Dendritic cell treated with granulocyte-macrophage colony-stimulating factor and Interleukin-4, amounts not matched to agents 40 ng/mL and 50 ng/mL, for 4 days (primary cell): ENCODE results near the gene NFASC.

Experiments used
- H3K27ac Mint-ChIP-seq: one replicate; pipeline ENCODE4 v1.8.0; 2022; ENCODE audit warnings: mild to moderate bottlenecking, mixed read lengths
- H3K27me3 Mint-ChIP-seq: one replicate; pipeline ENCODE4 v1.8.0; 2022; ENCODE audit warnings: mild to moderate bottlenecking, mixed read lengths
- H3K36me3 Mint-ChIP-seq: one replicate; pipeline ENCODE4 v1.8.0; 2022; ENCODE audit warnings: low read depth, mixed read lengths
- H3K4me1 Mint-ChIP-seq: one replicate; pipeline ENCODE4 v1.8.0; 2022; ENCODE audit warnings: low read depth, mixed read lengths
- H3K4me3 Mint-ChIP-seq: one replicate; pipeline ENCODE4 v1.8.0; 2022; ENCODE audit warnings: mild to moderate bottlenecking, moderate library complexity, mixed read lengths
- H3K9me3 Mint-ChIP-seq: one replicate; pipeline ENCODE4 v1.8.0; 2022; ENCODE audit warnings: mixed read lengths
- intact Hi-C: fragments of 100-400 bp; cut with micrococcal nuclease; formaldehyde crosslinking; loops from one replicate; pipeline ENCODE4 v1.15.0; 2022

Gene NFASC

GRCh38 chr1:204917802-204918201 lies 47.1 kb downstream of the NFASC start:
- intact Hi-C loops, result no loop called here
- peaks cover 6% of the 10 kb centered on the region for H3K27me3 Mint-ChIP-seq
- H3K4me1 Mint-ChIP-seq, result no peaks in the 10 kb centered on the region
- H3K36me3 Mint-ChIP-seq, result no peaks in the 10 kb centered on the region
- H3K9me3 Mint-ChIP-seq, result no peaks in the 10 kb centered on the region
- H3K4me3 Mint-ChIP-seq, result no peak overlapping the region
- no peak overlapping the region for H3K27ac Mint-ChIP-seq

DNA sequence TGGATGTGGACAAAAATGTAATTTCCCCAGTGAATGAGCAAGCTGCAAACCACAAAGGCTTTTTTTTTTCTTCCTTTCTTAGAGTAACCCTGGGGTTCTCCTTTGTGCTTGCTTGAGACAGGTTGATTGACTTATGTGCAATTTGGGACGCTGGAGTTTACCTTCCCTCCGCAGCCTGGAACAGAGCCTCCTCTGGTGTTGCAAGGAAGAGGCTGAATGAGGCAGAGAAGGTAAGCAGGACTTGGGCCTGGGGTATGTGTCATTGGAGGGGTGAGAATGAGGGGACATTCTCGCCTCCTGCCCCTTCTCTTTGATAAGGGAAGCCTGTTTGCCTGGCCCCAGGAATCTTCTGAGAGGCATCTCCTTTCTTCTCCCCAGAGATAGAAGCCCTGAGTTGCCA lies 49.8 kb downstream of the NFASC start:
- Mint-ChIP-seq H3K27me3 (peaks cover 15% of the 10 kb centered on the region), H3K4me1 (no peaks in the 10 kb centered on the region), H3K9me3 (no peaks in the 10 kb centered on the region), H3K4me3 (no peak overlapping the region), H3K36me3 (no peaks in the 10 kb centered on the region), H3K27ac (no peak overlapping the region)
- intact Hi-C loops, result no loop called here

GRCh38 chr1:204920967-204921366 lies 50.3 kb downstream of the NFASC start:
- no peak overlapping the region for H3K4me3 Mint-ChIP-seq
- H3K36me3 Mint-ChIP-seq, result no peaks in the 10 kb centered on the region
- H3K27ac Mint-ChIP-seq, result no peak overlapping the region
- peaks cover 17% of the 10 kb centered on the region for H3K27me3 Mint-ChIP-seq
- H3K4me1 Mint-ChIP-seq, result no peaks in the 10 kb centered on the region
- intact Hi-C loops, result no loop called here
- no peaks in the 10 kb centered on the region for H3K9me3 Mint-ChIP-seq

GRCh38 chr1:204921855-204922516 lies 51.3 kb downstream of the NFASC start:
- Mint-ChIP-seq H3K9me3 (no peaks in the 10 kb centered on the region), H3K27ac (no peak overlapping the region), H3K4me1 (no peaks in the 10 kb centered on the region), H3K27me3 (peaks cover 16% of the 10 kb centered on the region), H3K36me3 (no peaks in the 10 kb centered on the region), H3K4me3 (no peak overlapping the region)
- intact Hi-C loops, result no loop called here

DNA sequence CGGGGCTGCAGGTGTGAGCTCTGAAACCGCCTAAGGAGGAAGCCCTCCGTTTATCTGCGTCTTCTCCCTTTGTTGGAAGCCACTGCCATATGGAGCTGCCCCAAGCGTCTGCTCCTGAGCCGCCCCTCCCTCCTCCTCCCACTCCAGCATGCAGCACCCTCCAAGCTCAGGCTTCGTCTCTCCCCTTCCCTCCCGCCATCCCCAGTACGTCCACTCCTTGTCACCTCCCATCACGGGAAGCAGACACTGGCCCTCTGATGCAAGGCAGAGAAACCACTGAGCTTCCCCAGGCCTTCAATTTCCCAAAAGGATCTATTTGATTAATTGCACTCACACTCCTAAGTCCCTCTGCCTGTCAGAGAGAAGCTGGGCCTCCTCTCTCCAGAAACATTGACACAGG lies 52.5 kb downstream of the NFASC start:
- Mint-ChIP-seq H3K4me1 (no peaks in the 10 kb centered on the region), H3K9me3 (no peaks in the 10 kb centered on the region), H3K36me3 (no peaks in the 10 kb centered on the region), H3K4me3 (no peak overlapping the region), H3K27me3 (peaks cover 20% of the 10 kb centered on the region), H3K27ac (no peak overlapping the region)
- intact Hi-C loops, result no loop called here

DNA sequence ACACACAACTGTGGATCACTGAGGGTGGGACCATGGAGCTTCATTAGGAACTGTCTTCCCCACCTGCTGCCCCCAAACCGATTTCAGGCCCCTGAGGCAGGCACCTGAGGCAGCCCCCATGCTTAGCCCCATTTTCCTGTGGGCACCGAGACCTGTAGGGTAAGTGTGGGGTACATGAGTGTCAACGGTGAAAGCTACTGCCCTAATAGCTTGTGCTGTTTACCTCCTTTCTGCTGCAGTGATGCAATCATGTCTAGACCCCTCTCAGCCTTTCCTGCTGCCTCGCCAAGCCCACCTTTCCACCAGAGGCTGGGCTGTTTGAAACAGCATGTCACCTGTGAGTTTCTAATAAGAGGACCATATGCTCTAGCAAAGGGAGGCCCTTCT lies 53.0 kb downstream of the NFASC start:
- Mint-ChIP-seq H3K9me3 (no peaks in the 10 kb centered on the region), H3K4me3 (no peak overlapping the region), H3K27me3 (peaks cover 20% of the 10 kb centered on the region), H3K36me3 (no peaks in the 10 kb centered on the region), H3K27ac (no peak overlapping the region), H3K4me1 (no peaks in the 10 kb centered on the region)
- intact Hi-C loops, result no loop called here

- H3K4me1 Mint-ChIP-seq, result no peaks in the 10 kb centered on the region
- H3K36me3 Mint-ChIP-seq, result no peaks in the 10 kb centered on the region
- no peak overlapping the region for H3K27ac Mint-ChIP-seq
- no peak overlapping the region for H3K4me3 Mint-ChIP-seq
- intact Hi-C loops, result no loop called here
- H3K9me3 Mint-ChIP-seq, result no peaks in the 10 kb centered on the region
- peaks cover 20% of the 10 kb centered on the region for H3K27me3 Mint-ChIP-seq
Observed at GRCh38 chr1:204924013-204924759, 53.5 kb downstream of the NFASC start.

DNA sequence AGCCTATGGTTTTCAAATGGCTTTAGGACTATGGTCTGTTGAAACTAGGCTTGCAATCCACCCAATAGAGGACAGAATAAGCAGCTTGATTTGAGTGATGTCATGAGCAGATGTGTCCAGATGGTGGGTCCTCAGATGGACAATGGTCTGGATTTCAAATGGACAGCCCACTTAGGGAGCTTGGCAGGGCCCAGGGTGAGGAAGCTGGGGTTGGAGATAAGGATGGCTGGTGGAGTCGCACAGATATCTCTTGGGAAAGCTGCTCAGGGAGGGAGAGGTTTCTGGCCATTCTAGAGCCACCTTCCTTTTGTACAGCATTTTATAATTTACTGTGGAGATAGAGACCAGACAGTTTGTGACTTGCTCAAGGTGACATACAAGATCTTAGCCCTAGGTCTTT lies 55.0 kb downstream of the NFASC start:
- no peak overlapping the region for H3K27ac Mint-ChIP-seq
- H3K4me1 Mint-ChIP-seq, result no peaks in the 10 kb centered on the region
- no peaks in the 10 kb centered on the region for H3K36me3 Mint-ChIP-seq
- no peaks in the 10 kb centered on the region for H3K9me3 Mint-ChIP-seq
- H3K4me3 Mint-ChIP-seq, result no peak overlapping the region
- intact Hi-C loops, result no loop called here
- peaks cover 16% of the 10 kb centered on the region for H3K27me3 Mint-ChIP-seq

DNA sequence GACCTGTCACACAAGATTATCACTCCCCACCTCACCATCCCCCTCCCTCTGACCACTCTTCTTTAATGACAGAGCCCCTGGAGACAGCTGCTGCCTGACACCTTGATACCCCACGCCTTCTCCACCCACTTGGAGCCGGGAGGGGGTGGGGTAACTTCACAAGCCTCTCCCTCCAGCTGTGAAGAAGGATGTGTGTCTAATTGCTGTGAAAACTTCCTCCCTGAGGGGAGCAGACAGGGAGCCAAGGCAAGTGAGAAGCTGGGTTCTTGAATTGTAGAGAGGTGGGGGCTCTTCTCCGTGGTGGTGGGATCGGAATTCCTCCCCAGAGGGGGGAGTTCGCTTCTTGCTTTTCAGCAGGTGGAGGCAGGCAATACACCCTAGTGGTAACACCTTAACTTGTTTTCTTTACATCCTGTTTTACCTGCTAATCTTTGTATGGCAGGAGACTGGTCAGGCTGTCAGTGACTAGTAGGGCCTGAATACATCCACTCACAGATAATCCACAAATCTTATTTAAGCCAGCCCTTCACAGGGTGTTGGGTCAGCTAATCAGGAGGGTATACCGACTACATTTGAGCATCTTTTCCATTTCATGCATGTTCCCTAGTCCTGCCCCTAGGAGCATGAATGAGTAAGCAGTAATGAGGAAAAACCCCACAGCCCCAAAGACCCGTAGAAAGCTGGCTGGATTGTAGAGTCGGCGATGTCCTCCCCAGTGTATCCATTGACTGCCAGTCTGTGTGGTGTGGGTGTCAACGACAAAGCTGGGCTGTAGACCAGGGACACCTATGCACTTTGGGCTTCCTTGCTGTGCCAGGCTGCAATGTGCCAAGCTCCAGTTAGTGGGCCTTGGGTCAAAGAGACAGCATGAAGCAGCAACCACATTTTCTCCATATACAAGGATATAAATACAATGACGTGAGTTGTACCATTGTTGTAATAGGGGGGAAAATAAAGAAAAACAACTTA lies 57.3 kb downstream of the NFASC start:
- no peaks in the 10 kb centered on the region for H3K4me1 Mint-ChIP-seq
- H3K9me3 Mint-ChIP-seq, result no peaks in the 10 kb centered on the region
- H3K27me3 Mint-ChIP-seq, result peaks cover 16% of the 10 kb centered on the region
- no peaks in the 10 kb centered on the region for H3K36me3 Mint-ChIP-seq
- H3K27ac Mint-ChIP-seq, result no peak overlapping the region
- intact Hi-C loops, result no loop called here
- H3K4me3 Mint-ChIP-seq, result no peak overlapping the region

- Mint-ChIP-seq H3K27ac (no peak overlapping the region), H3K4me1 (no peaks in the 10 kb centered on the region), H3K36me3 (no peaks in the 10 kb centered on the region), H3K9me3 (no peaks in the 10 kb centered on the region), H3K27me3 (peaks cover 12% of the 10 kb centered on the region), H3K4me3 (no peak overlapping the region)
- intact Hi-C loops, result no loop called here
Observed at GRCh38 chr1:204928671-204929486, 58.2 kb downstream of the NFASC start.

DNA sequence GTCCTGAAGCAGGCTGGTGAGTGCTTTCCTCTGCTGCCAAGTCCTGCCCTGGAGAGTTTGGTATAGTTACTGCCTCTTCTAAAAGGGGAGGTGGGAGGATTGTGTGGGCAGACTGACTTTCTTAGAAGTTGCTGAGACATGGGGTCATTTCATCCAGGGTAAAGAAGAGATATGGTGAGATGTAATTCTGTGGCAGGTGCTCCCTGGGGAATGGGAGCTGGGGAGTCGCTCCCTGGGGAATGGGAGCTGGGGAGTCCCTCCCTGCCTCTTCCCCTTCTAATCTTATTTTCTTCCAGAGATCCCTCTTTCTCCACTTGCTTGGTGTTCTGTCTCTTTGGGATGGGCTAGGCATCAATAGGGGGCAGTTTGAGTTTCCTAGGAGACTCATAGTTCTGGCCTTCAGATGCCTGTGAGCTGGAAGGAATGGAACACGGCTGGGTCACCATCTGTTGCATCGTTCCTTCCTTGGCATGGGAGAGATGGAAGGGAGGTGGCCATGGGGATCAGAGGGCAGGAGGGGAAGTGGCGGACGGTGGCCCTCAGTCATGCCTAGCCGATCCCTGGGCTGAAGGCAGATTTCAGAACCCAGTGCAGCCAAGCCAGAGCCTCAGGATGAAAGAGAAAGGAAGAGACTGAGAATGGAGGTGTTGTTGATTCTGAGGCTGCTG lies 59.0 kb downstream of the NFASC start:
- Mint-ChIP-seq H3K27ac (no peak overlapping the region), H3K36me3 (no peaks in the 10 kb centered on the region), H3K9me3 (no peaks in the 10 kb centered on the region), H3K27me3 (peaks cover 8% of the 10 kb centered on the region), H3K4me1 (no peaks in the 10 kb centered on the region), H3K4me3 (no peak overlapping the region)
- intact Hi-C loops, result no loop called here

DNA sequence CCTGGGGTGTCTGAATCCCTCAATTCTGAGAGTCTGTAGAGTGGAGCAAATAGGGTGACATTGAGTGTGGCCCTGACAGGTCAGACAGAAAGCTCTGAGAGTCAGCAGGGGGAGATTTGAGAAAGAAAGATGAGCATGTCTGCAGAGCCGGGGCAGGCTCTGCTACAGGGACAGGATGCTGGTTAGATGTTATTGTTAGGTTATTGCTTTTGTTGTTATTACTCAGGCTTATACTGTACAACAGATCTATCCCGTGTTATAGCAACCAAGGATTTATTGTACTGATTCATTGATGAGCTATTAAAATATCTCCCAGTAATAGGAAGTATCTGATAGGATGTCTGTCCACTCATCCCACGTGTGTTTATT lies 59.5 kb downstream of the NFASC start:
- intact Hi-C loops, result no loop called here

DNA sequence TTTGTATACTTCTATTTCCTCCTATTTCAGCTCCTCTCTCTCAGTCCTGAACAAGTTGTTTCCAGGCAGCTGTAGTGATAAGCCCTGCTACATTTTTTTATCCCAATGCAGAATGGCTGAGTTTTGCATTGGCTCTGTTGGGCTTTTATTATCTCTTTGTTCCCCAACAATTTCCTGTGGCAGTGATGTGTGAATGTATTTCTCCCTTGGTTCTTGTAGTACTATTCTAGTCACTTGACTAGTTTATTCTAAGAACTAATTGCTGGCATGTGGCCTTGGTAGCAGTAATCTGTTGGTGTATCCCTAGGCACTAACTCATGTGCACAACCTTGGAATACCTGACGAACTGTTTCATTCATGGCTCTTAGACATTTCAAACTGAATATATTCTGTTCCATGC lies 60.7 kb downstream of the NFASC start:
- H3K9me3 Mint-ChIP-seq, result no peaks in the 10 kb centered on the region
- H3K27ac Mint-ChIP-seq, result no peak overlapping the region
- intact Hi-C loops, result no loop called here
- H3K4me1 Mint-ChIP-seq, result no peaks in the 10 kb centered on the region
- H3K4me3 Mint-ChIP-seq, result no peak overlapping the region
- peaks cover 6% of the 10 kb centered on the region for H3K27me3 Mint-ChIP-seq
- no peaks in the 10 kb centered on the region for H3K36me3 Mint-ChIP-seq

More for the DNA sequence above, 59.5 kb downstream of the NFASC start:
- Mint-ChIP-seq H3K4me1 (no peaks in the 10 kb centered on the region), H3K27me3 (peaks cover 8% of the 10 kb centered on the region), H3K4me3 (no peak overlapping the region), H3K9me3 (no peaks in the 10 kb centered on the region), H3K27ac (no peak overlapping the region), H3K36me3 (no peaks in the 10 kb centered on the region)
